ENCODE data around the gene TMA7B.

TMA7B gene

DNA sequence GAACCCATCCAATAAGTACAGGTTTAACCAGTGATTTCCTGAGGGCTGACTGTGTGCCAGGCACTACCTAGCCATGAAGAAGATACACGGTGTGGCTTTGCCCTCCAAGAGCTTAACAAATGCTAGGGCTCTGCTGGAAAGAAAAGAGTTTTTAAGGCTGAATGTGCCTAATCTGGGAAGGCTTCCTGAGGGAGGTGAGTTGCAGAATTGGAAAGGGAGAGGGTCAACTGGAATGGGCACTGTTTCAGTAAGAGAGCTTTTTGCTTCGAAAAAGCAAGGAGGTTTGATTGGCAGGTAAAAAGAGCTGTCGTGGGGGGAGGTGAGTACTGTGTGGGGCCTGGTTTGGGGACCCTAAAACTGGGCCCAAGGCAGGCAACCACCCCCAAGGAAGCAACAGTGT lies 37.2 kb downstream of the TMA7B start:
- Histone ChIP-seq H3K4me3 (ENCODE audit: low read length) (no peak overlapping the region), H3K4me2 (ENCODE audit: low read length) (no peak overlapping the region), H3K9me3 (ENCODE audit: insufficient read depth, low read length) (no peaks in the 10 kb centered on the region), H3K27ac (ENCODE audit: low read length) (no peak overlapping the region), H2AFZ (ENCODE audit: low read depth, low read length) (no peak overlapping the region), H3K79me2 (ENCODE audit: low read length) (no peaks in the 10 kb centered on the region), H3K36me3 (replicated peaks; ENCODE audit: low read depth, low read length) (no peaks in the 10 kb centered on the region), H3K27me3 (ENCODE audit: low read depth, low read length) (peaks cover 19% of the 10 kb centered on the region), H3K4me1 (ENCODE audit: low read length) (no peaks in the 10 kb centered on the region), H3K9ac (ENCODE audit: low read length) (no peak overlapping the region), H4K20me1 (ENCODE audit: insufficient read depth, low read length) (no peaks in the 10 kb centered on the region)
- TF ChIP-seq EZH2phosphoT487 (IDR thresholded peaks at IDR 0.05; ENCODE audit: low read depth), result no peak
- TF ChIP-seq, protein P1, sequence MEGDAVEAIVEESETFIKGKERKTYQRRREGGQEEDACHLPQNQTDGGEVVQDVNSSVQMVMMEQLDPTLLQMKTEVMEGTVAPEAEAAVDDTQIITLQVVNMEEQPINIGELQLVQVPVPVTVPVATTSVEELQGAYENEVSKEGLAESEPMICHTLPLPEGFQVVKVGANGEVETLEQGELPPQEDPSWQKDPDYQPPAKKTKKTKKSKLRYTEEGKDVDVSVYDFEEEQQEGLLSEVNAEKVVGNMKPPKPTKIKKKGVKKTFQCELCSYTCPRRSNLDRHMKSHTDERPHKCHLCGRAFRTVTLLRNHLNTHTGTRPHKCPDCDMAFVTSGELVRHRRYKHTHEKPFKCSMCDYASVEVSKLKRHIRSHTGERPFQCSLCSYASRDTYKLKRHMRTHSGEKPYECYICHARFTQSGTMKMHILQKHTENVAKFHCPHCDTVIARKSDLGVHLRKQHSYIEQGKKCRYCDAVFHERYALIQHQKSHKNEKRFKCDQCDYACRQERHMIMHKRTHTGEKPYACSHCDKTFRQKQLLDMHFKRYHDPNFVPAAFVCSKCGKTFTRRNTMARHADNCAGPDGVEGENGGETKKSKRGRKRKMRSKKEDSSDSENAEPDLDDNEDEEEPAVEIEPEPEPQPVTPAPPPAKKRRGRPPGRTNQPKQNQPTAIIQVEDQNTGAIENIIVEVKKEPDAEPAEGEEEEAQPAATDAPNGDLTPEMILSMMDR (IDR thresholded peaks at IDR 0.05; ENCODE audit: low read depth, low read length), result no peak

DNA sequence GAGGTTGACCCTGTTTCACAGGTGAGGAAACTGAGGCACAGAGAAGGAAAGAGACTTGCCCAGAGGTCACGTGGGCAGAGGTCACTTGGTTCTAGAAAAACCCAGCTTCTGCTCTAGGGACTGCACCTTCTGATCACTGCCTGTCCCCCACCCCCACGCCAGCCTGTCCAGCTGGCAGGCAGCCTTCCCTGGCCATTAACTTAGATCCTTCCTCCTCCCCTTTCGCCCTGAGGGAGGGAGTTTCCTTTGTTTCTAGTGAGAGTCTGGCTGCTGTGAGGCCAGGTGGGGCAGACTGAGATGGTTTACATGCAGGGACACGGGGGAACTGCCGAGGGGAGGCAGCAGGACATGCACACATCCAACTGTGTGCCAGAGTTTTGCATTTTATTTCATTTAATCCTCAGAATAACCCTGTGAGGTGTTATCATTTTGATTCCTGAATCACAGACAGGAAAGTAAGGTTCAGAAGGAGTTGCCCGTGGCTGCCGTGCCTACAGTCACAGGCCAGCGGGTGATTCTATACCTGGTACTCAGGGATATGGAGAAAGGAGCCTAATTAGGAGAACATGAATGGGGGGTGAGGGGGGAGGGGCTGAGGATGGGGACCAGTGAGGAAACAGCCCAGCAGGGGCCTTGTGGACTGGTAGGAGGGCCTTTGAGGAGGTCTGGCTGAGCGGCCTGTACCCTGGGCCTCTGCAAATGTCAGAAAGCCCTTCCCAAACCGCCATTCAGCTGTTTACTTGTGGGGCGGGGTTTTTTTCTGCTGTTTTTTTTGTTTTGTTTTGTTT lies 37.9 kb downstream of the TMA7B start:
- Histone ChIP-seq H2AFZ (ENCODE audit: low read depth, low read length) (no peak overlapping the region), H3K9me3 (ENCODE audit: insufficient read depth, low read length) (no peaks in the 10 kb centered on the region), H3K4me2 (ENCODE audit: low read length) (no peak overlapping the region), H3K27me3 (ENCODE audit: low read depth, low read length) (peaks cover 21% of the 10 kb centered on the region), H4K20me1 (ENCODE audit: insufficient read depth, low read length) (no peaks in the 10 kb centered on the region), H3K27ac (ENCODE audit: low read length) (no peak overlapping the region), H3K4me1 (ENCODE audit: low read length) (no peaks in the 10 kb centered on the region), H3K36me3 (replicated peaks; ENCODE audit: low read depth, low read length) (no peaks in the 10 kb centered on the region), H3K79me2 (ENCODE audit: low read length) (no peaks in the 10 kb centered on the region), H3K9ac (ENCODE audit: low read length) (no peak overlapping the region), H3K4me3 (ENCODE audit: low read length) (no peak overlapping the region)
- no peak for TF ChIP-seq EZH2phosphoT487 (IDR thresholded peaks at IDR 0.05; ENCODE audit: low read depth)
- TF ChIP-seq, protein P1 (IDR thresholded peaks at IDR 0.05; ENCODE audit: low read depth, low read length), result no peak

DNA sequence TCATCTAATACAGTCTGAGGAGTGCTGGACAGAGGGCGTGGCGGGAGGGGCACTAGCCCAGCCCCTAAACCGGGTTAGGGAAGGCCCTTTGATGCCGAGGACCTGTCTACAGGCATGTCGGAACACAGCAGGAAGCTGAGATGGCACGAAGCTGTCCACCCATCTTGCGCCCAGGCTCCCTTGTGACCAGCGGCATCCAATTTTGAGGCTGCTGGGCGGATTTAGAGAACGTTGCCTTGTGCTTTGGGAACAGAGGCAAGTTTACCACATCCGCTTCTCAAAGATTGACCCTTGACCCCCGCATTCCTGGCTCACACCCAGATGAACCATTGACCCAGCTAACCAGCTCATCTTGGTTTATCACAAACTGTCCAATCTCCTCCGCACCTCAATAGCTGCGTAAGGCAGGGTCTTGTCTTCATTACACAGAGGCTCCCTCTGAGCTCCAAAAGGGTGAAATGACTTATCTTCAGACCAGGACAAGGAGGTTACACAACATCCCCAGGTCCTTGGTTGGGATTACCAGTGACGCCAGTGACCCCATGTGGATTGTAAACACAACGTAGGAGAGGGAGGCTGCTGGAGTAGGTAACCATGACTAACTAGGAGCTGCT lies 39.1 kb downstream of the TMA7B start:
- no peaks in the 10 kb centered on the region for H3K4me1 ChIP-seq (ENCODE audit: low read length)
- H3K9me3 ChIP-seq (ENCODE audit: insufficient read depth, low read length), result no peaks in the 10 kb centered on the region
- H4K20me1 ChIP-seq (ENCODE audit: insufficient read depth, low read length), result no peaks in the 10 kb centered on the region
- H3K27ac ChIP-seq (ENCODE audit: low read length), result no peak overlapping the region
- H3K79me2 ChIP-seq (ENCODE audit: low read length), result no peaks in the 10 kb centered on the region
- no peaks in the 10 kb centered on the region for H3K36me3 ChIP-seq (replicated peaks; ENCODE audit: low read depth, low read length)
- H3K9ac ChIP-seq (ENCODE audit: low read length), result no peak overlapping the region
- H2AFZ ChIP-seq (ENCODE audit: low read depth, low read length), result no peak overlapping the region
- TF ChIP-seq, protein P1 (IDR thresholded peaks at IDR 0.05; ENCODE audit: low read depth, low read length), result no peak
- no peak for TF ChIP-seq EZH2phosphoT487 (IDR thresholded peaks at IDR 0.05; ENCODE audit: low read depth)
- H3K4me2 ChIP-seq (ENCODE audit: low read length), result no peak overlapping the region
- H3K4me3 ChIP-seq (ENCODE audit: low read length), result no peak overlapping the region
- H3K27me3 ChIP-seq (ENCODE audit: low read depth, low read length), result peaks cover 24% of the 10 kb centered on the region

DNA sequence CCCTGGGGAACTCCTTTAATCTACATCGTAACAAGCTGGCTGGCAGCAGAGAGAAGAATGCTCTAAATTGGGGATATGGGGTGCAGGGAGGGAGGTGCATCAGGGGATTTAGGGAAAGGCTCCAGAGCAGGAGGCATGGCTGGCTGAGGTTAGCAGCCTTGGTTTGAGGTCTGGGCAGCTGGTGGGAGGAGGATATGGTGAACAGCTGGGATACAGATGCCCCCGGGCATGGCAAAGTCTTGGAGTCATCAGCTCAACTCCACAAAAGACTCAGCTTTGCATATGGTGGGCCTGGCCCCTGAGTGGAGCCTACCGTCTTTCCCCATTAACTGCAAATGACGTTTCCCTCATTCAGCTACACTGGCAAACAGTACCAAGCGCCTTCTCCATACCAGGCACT lies 40.0 kb downstream of the TMA7B start:
- Histone ChIP-seq H4K20me1 (ENCODE audit: insufficient read depth, low read length) (no peaks in the 10 kb centered on the region), H3K4me3 (ENCODE audit: low read length) (no peak overlapping the region), H3K9ac (ENCODE audit: low read length) (no peak overlapping the region), H3K27ac (ENCODE audit: low read length) (no peak overlapping the region), H3K4me2 (ENCODE audit: low read length) (no peak overlapping the region), H3K36me3 (replicated peaks; ENCODE audit: low read depth, low read length) (no peaks in the 10 kb centered on the region), H3K27me3 (ENCODE audit: low read depth, low read length) (peaks cover 24% of the 10 kb centered on the region), H3K9me3 (ENCODE audit: insufficient read depth, low read length) (no peaks in the 10 kb centered on the region), H2AFZ (ENCODE audit: low read depth, low read length) (no peak overlapping the region), H3K4me1 (ENCODE audit: low read length) (no peaks in the 10 kb centered on the region), H3K79me2 (ENCODE audit: low read length) (no peaks in the 10 kb centered on the region)
- no peak for TF ChIP-seq EZH2phosphoT487 (IDR thresholded peaks at IDR 0.05; ENCODE audit: low read depth)
- TF ChIP-seq, protein P1 (IDR thresholded peaks at IDR 0.05; ENCODE audit: low read depth, low read length), result no peak
